Right ventricle myocardium superior (tissue), 1 donor: ENCODE results near the gene SIGLEC1. TPM values are rescaled to one million over a fixed set of nuclear protein-coding genes. Genes with fewer than 3 reads are reported as not detected.

Experiments
- ATAC-seq: fragments of 200-7000 bp; cut with Tn5 transposase; one replicate; pipeline ENCODE4 v1.9.1; 2020; ENCODE audit warnings: mild to moderate bottlenecking; ENCODE audit not compliant: poor library complexity
- DNase-seq: peaks from one replicate; pipeline ENCODE4 v3.0.0-alpha.2; 2020
- intact Hi-C: fragments of 100-400 bp; cut with DNase I; formaldehyde crosslinking; loops from one replicate; pipeline ENCODE4 v1.11.2; 2022
- total RNA-seq: library from RNA; stranded (reverse); fragmentation: NEBNext Ultra II Directional; extraction: Animal tissue kit (Norgen Biotek cat#: 25700); gene quantifications from one replicate; pipeline ENCODE4 v1.2.1, GENCODE V29; 2021
- donor health status: DM: no; HTN: yes; CAD: no; lungs with severe emphysema.

Gene SIGLEC1
- total RNA-seq, 1 donor from 2014 or later: 9.6 TPM

DNA sequence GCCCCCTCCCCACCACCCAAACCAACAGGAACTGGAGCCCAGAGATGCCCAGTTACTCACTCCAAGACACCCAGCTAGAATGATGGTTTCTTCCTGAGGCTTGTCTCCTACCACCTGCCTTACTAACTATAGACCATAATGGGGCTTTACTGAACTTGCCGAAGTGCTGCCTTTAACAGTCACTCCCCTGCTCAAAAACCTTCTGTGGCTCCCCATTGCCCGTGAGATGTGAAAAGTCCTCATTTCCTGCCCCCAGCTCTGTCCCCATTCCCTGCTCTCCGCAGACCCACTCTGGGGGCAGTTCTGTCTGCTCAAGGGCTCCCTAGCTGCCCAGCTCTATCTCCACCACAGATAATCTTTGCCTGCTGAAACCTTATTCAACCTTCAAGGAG lies 4.9 kb downstream of the SIGLEC1 start:
- intact Hi-C loops: no loop called here

DNA sequence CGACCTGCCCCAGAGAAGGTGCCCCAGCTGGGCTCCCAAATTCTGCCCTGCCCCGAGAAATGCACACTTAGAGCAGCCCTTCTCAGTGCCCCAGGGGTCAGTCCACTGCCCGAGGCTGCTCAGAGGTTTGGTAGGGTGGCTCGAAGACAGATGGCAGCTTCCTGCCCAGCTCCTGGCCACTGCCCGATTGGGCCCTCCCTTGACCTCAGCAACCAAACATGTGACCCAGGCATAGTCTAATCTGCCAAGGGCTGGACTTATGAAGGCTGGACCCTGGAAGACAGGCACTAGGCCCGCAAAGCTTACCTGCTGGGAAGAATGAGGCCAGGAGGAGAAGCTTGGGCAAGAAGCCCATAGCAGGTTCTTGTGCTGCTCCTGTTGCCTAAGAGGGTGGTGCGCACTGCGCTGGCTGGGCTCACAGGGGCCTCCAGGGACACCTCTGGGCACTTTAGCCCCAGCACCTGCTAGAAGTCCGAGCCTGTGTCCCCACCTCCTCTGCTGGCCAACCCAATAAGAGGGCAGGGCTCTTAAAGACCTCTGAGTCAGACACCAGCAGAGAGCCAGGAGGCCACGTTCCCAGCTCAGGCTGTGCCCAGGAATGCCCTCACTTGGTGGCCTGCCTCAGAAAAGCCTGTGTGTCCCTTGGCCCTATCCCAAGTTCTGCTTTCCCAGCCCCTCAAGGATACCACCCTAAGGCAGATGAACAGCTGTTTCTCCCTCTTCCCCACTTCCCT lies 5.5 kb downstream of the SIGLEC1 start:
- peak; percentile 46 for ATAC-seq
- intact Hi-C loops: no loop called here
- DNase-seq: no peak

More for the DNA sequence above, 4.9 kb downstream of the SIGLEC1 start:
- no peak for DNase-seq
- ATAC-seq: no peak

- ATAC-seq: no peak
- intact Hi-C loops: no loop called here
- DNase-seq: no peak
Measured at GRCh38 chr20:3705970-3706739, 6.2 kb downstream of the SIGLEC1 start.

GRCh38 chr20:3705491-3705969 lies 6.9 kb downstream of the SIGLEC1 start:
- intact Hi-C loops: no loop called here
- ATAC-seq (no peak), DNase-seq (no peak)

DNA sequence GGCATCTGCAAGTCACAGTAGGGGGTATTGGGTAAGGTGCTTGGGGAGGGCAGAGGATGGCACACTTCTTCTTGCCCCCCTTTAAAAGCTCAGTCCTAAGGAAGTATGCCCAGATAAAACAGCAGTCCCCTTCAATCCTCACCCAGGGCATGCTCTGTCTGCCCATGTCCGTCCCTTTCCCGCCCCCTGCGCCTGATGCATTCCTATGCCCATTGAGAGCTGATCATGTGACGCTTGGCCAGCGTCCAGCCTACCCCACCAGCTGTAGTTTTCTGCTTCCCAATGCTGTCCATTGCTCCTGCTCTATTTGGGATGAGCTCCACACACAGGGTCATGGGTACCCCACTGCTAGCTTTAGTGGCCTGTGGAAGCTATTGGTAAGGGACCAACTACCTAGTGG lies 8.3 kb downstream of the SIGLEC1 start:
- no peak for ATAC-seq
- DNase-seq: no peak
- intact Hi-C loops: no loop called here

DNA sequence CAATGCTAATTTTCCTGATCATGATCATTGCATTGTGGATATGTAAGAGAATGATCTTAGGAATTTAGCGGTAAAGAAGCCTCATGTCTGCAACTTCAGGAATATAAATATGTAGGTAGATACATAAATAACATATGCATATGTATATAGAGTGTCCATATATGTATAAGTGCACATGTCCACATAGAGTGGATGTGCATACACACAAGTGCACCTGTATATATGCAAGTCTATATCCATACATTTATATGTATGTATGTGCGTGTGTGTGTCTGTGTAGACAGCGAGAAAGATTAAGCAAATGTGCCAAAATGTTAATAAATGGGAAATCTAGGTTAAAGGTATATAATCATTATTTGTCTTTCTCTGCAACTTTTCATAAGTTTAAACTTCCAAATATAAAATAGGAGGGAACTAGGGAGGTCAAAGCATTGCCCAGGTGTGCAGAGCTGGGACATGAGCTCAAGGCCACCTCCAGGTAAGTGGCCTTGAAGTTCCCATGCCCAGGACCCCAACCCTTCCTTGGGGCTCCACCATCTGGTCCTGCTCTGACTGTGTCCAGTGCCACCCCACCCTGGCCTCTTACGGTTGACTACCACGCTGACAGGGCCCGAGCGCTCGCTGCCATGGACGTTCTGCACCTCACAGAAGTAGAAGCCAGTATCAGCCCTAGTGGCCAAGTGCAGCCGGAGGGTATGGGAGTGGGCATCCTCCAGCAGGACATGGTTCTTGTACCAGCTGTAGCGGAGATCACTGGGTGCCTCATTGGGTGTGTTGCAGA lies 9.6 kb downstream of the SIGLEC1 start:
- intact Hi-C loops: no loop called here
- ATAC-seq (no peak), DNase-seq (no peak)

DNA sequence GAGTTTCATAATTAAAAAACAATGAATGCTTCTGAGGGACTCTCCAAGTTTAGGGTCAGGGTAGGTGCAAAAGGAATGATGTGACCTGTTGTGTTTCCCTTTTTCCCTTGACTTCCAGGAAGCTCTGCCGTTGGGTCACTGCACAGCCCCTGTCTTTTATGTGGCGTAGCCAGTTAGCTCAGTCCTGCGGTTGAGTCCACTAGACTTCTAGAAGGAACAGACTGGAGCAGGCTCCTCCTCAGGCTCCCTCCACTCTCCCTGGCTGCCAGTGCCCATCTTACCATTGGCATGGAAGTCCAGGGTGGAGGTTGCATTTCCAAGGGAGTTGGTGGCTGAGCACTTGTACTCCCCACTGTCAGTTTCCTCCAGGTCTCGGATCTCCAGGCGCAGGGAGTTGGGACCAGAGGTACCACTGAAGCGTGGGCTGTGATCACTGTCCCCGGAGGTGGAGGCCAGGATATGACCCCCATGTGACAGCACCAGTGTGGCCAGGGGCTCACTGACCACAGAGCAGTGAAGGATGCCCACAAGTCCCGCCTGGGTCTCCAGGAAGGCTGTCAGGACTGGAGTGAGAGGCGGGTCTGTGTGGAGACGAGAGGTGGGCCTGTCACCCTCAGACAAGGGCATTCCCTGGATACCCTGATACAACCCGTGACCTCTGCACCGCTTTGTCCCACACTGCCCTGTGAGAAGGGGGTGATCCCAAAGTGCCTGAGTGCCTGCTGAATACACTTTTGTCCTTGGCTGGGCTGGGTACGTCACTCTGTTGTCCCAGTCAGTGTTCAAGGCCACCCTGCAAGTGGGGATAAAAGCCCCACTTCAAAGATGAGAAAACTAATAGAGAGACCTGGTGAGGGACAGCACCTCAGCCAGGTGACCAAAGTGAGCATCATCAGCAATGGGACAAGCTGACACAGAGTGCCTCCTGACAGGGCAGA lies 11.1 kb downstream of the SIGLEC1 start:
- intact Hi-C loops: no loop called here
- no peak for DNase-seq
- ATAC-seq: no peak

GRCh38 chr20:3699037-3699436 lies 13.4 kb downstream of the SIGLEC1 start:
- DNase-seq: no peak
- intact Hi-C loops: no loop called here
- ATAC-seq: no peak

- intact Hi-C loops: no loop called here
- no peak for DNase-seq
- no peak for ATAC-seq
Measured at GRCh38 chr20:3698591-3699001, 13.8 kb downstream of the SIGLEC1 start.

- no peak for DNase-seq
- intact Hi-C loops: no loop called here
- no peak for ATAC-seq
Measured at GRCh38 chr20:3697588-3698305, 14.7 kb downstream of the SIGLEC1 start.

DNA sequence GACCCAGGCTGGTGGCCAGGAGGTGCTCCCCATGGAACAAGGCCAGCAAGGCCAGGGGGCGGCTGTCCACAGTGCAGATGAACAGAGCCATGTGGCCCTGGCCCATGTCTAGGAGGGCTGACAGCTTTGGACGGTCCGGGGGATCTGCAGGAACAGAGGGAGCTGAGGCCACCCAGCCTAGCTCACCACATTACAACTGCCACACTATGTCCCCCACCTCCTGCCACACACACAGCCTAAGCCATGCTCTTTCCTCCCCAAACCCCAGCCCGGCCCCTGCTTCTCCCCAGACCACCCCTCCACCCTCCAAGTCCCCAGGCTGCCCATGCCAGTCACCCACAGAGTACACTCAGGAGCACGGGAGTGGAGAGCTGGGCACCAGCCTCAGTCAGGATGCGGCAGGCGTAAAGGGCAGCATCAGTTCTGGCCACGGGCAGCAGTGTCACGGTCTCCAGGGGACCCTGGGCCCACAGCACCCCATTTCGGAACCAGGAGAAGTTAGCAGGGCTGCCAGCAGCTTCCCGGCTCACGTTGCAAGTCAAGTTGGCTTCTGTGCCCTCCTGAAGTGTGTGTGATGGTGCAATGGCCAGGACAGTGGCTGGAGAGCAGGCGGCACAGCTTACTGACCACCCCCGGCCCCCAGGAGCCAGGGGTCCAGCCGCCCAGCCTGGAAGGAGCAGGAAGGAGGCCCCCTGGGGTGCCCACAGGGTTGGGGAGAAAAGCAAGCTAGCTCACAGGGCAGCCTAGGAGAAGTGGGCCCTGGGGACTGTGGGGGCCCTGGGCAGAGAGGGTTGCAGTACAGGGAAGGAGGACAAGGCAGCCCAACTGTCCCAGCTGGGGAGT lies 15.4 kb downstream of the SIGLEC1 start:
- intact Hi-C loops: no loop called here
- ATAC-seq: no peak
- no peak for DNase-seq

DNA sequence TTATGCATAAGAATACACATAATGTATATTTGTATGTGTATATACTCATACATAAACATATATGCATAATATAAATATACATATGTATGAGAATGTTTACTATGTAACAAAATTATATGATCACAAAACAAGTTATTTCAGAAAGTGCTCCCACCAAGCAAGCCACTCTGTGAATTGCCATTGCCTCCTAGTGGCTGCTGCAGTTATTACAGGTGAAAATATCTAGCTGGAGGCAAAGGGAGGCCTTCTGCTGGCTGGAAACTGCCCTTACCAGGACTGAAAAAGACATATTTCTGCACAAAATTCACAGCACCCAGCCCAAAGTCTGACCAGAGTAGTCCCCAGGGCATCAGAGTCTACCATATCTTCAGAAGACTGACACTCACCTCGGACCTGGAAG lies 16.2 kb downstream of the SIGLEC1 start:
- intact Hi-C loops: no loop called here
- DNase-seq: no peak
- no peak for ATAC-seq

GRCh38 chr20:3694864-3695263 lies 17.5 kb downstream of the SIGLEC1 start:
- no peak for DNase-seq
- no peak for ATAC-seq
- intact Hi-C loops: no loop called here

GRCh38 chr20:3693376-3693775 lies 19.0 kb downstream of the SIGLEC1 start:
- no peak for DNase-seq
- intact Hi-C loops: no loop called here

GRCh38 chr20:3692706-3693294 lies 19.6 kb downstream of the SIGLEC1 start:
- peak; percentile 9 for ATAC-seq

More at GRCh38 chr20:3693376-3693775, 19.0 kb downstream of the SIGLEC1 start:
- no peak for ATAC-seq

DNA sequence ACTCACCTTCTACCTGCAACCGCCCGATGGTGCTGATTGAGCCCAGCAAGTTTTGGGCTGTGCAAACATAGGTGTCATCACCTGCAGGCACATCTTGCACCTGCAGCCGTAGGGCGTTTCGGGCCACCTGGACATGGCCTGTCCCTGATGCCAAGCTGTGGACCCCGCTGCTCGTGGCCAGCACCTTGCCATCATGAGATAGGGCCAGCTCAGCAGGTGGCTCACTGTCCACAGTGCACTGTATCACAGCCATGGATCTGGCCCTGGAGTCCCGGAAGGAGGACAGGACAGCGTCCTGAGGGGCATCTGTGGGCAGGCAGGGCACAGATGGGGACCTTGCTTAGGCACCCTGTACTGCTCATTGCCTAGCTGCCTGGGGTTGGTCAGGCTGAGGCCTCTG lies 20.5 kb downstream of the SIGLEC1 start:
- ATAC-seq: no peak
- intact Hi-C loops: no loop called here
- no peak for DNase-seq

More at GRCh38 chr20:3692706-3693294, 19.6 kb downstream of the SIGLEC1 start:
- intact Hi-C loops: no loop called here
- no peak for DNase-seq
